Activated CD8-positive, alpha-beta memory T cell treated with anti-CD3 and anti-CD28 coated beads, Interleukin-2, amount 50 U/mL, for 4 hours (primary cell): Measurements from ENCODE around the gene AGBL1.

Source experiments
- DNase-seq: peaks from one replicate; pipeline ENCODE4 v3.0.0-alpha.2; 2020

The AGBL1 gene

GRCh38 chr15:86079508-86080266 is at the start of gene AGBL1:
TSS of gene AGBL1 (plus strand) at chr15:86079871.
- DNase-seq = no peak

GRCh38 chr15:86034904-86035303 is 44.8 kb upstream of the AGBL1 start:
- no peak for DNase-seq

GRCh38 chr15:86036243-86036642 is 43.4 kb upstream of the AGBL1 start:
- no peak for DNase-seq

- DNase-seq = no peak
These were observed 41.2 kb upstream of the AGBL1 start for GRCh38 chr15:86038491-86038890.

- no peak for DNase-seq
These were observed 39.2 kb upstream of the AGBL1 start for GRCh38 chr15:86040356-86041033.

- no peak for DNase-seq
These were observed 38.3 kb upstream of the AGBL1 start for GRCh38 chr15:86041399-86041798.

- no peak for DNase-seq
These were observed 37.4 kb upstream of the AGBL1 start for GRCh38 chr15:86042226-86042625.

GRCh38 chr15:86044981-86045380 is 34.7 kb upstream of the AGBL1 start:
- DNase-seq = no peak

- no peak for DNase-seq
These were observed 25.3 kb upstream of the AGBL1 start for GRCh38 chr15:86054338-86054737.

GRCh38 chr15:86055688-86056087 is 24.0 kb upstream of the AGBL1 start:
- no peak for DNase-seq

GRCh38 chr15:86059851-86060250 is 19.8 kb upstream of the AGBL1 start:
- DNase-seq = no peak

- no peak for DNase-seq
These were observed 19.0 kb upstream of the AGBL1 start for GRCh38 chr15:86060674-86061073.

GRCh38 chr15:86061581-86061980 is 18.1 kb upstream of the AGBL1 start:
- DNase-seq = no peak

- DNase-seq = no peak
These were observed 16.9 kb upstream of the AGBL1 start for GRCh38 chr15:86062646-86063243.

- no peak for DNase-seq
These were observed 16.1 kb upstream of the AGBL1 start for GRCh38 chr15:86063356-86064095.

GRCh38 chr15:86064326-86064725 is 15.3 kb upstream of the AGBL1 start:
- no peak for DNase-seq

- DNase-seq = no peak
These were observed 13.4 kb upstream of the AGBL1 start for GRCh38 chr15:86066174-86066834.

GRCh38 chr15:86073281-86073680 is 6.4 kb upstream of the AGBL1 start:
- DNase-seq = no peak

- DNase-seq = no peak
These were observed 3.2 kb upstream of the AGBL1 start for GRCh38 chr15:86076468-86076867.

GRCh38 chr15:86077070-86077469 is 2.6 kb upstream of the AGBL1 start:
- DNase-seq = no peak

GRCh38 chr15:86080302-86080701 is 631 bp downstream of the AGBL1 start:
- no peak for DNase-seq

- no peak for DNase-seq
These were observed 3.1 kb downstream of the AGBL1 start for GRCh38 chr15:86082619-86083380.
